SK-N-SH treated with all-trans-retinoic acid at 6 μM for 48 hours (cell line): ENCODE results near the gene CST9L.

Experiments used
- ATAC-seq: fragments of 200-7000 bp; cut with Tn5 transposase; 3 replicates; pipeline ENCODE4 v1.9.1; 2020; ENCODE audit warnings: mild to moderate bottlenecking, moderate library complexity
- ARNTL ChIP-seq: fragments of 450-650 bp; formaldehyde crosslinking; IDR thresholded peaks from 2 replicates; pipeline ENCODE4 v1.5.0; 2020; ENCODE audit warnings: low read depth, mild to moderate bottlenecking, moderate library complexity, borderline replicate concordance
- BACH2 ChIP-seq: fragments of 250-450 bp; sonication (Bioruptor Pico); IDR thresholded peaks from 2 replicates; pipeline ENCODE4 v1.9.0; 2021; ENCODE audit warnings: mild to moderate bottlenecking, borderline replicate concordance
- CREB5 ChIP-seq: fragments of 250-450 bp; sonication (Bioruptor Pico); IDR thresholded peaks from 2 replicates; pipeline ENCODE4 v1.5.1; 2020; ENCODE audit warnings: low read depth, mild to moderate bottlenecking, moderate library complexity
- CSDC2 ChIP-seq: fragments of 250-450 bp; sonication (Bioruptor Pico); IDR thresholded peaks from 2 replicates; pipeline ENCODE4 v1.5.0; 2020; ENCODE audit warnings: mild to moderate bottlenecking, moderate library complexity
- ESRRG ChIP-seq: fragments of 250-450 bp; sonication (Bioruptor Pico); IDR thresholded peaks from 2 replicates; pipeline ENCODE4 v1.6.1; 2021; ENCODE audit warnings: mild to moderate bottlenecking
- GLIS3 ChIP-seq: fragments of 250-450 bp; sonication (Bioruptor Pico); IDR thresholded peaks from 2 replicates; pipeline ENCODE4 v1.5.0; 2020; ENCODE audit warnings: mild to moderate bottlenecking, moderate library complexity
- ISL1 ChIP-seq: fragments of 250-450 bp; sonication (Bioruptor Pico); IDR thresholded peaks from 2 replicates; pipeline ENCODE4 v2.1.2; 2022; ENCODE audit warnings: mild to moderate bottlenecking, moderate library complexity
- OSR1 ChIP-seq: fragments of 250-450 bp; sonication (Bioruptor Pico); IDR thresholded peaks from 2 replicates; pipeline ENCODE4 v1.8.0; 2022; ENCODE audit warnings: moderate library complexity, mild to moderate bottlenecking, inconsistent platforms
- PPARA ChIP-seq: fragments of 250-450 bp; sonication (Bioruptor Pico); IDR thresholded peaks from 2 replicates; pipeline ENCODE4 v1.5.0; 2020; ENCODE audit warnings: mild to moderate bottlenecking, borderline replicate concordance
- RARB ChIP-seq: fragments of 250-450 bp; sonication (Bioruptor Pico); IDR thresholded peaks from 2 replicates; pipeline ENCODE4 v1.8.0; 2021; ENCODE audit warnings: mild to moderate bottlenecking, moderate library complexity
- SNAI2 ChIP-seq: fragments of 250-450 bp; sonication (Bioruptor Pico); IDR thresholded peaks from 2 replicates; pipeline ENCODE4 v1.5.0; 2020; ENCODE audit warnings: mild to moderate bottlenecking, moderate library complexity
- TCF4 ChIP-seq: fragments of 250-450 bp; sonication (Bioruptor Pico); IDR thresholded peaks from 2 replicates; pipeline ENCODE4 v1.8.0; 2021; ENCODE audit warnings: mild to moderate bottlenecking, moderate library complexity, borderline replicate concordance
- TOX ChIP-seq: fragments of 250-450 bp; sonication (Bioruptor Pico); IDR thresholded peaks from 2 replicates; pipeline ENCODE4 v1.8.0; 2021; ENCODE audit warnings: mild to moderate bottlenecking, moderate library complexity, borderline replicate concordance
- ZC3H10 ChIP-seq: fragments of 250-450 bp; sonication (Bioruptor Pico); IDR thresholded peaks from 2 replicates; pipeline ENCODE4 v1.5.1; 2021; ENCODE audit warnings: mild to moderate bottlenecking, moderate library complexity
- ZNF565 ChIP-seq: fragments of 450-650 bp; formaldehyde crosslinking; conservative IDR thresholded peaks from 2 replicates; pipeline ENCODE4 v1.5.0; 2020; ENCODE audit warnings: low read depth, mild to moderate bottlenecking, moderate library complexity
- ZNF70 ChIP-seq: fragments of 450-650 bp; formaldehyde crosslinking; IDR thresholded peaks from 2 replicates; pipeline ENCODE4 v1.5.0; 2020; ENCODE audit warnings: mild to moderate bottlenecking, moderate library complexity
- ZNF8 ChIP-seq: fragments of 450-650 bp; formaldehyde crosslinking; IDR thresholded peaks from 2 replicates; pipeline ENCODE4 v1.5.0; 2020; ENCODE audit warnings: mild to moderate bottlenecking, moderate library complexity
- TF ChIP-seq, protein P1 (sequence below): fragments of 250-450 bp; sonication (Bioruptor Pico); IDR thresholded peaks from 2 replicates; pipeline ENCODE4 v1.8.0; 2020; ENCODE audit warnings: mild to moderate bottlenecking, moderate library complexity, borderline replicate concordance
- TF ChIP-seq, protein P2 (sequence below): fragments of 250-450 bp; sonication (Bioruptor Pico); IDR thresholded peaks from 2 replicates; pipeline ENCODE4 v1.5.1; 2021; ENCODE audit warnings: mild to moderate bottlenecking, moderate library complexity
- TF ChIP-seq, protein P3 (sequence below): fragments of 250-450 bp; sonication (Bioruptor Pico); IDR thresholded peaks from 2 replicates; pipeline ENCODE4 v1.8.0; 2021; ENCODE audit warnings: low read depth, mild to moderate bottlenecking, moderate library complexity, borderline replicate concordance
- TF ChIP-seq, protein P4 (sequence below): fragments of 250-450 bp; sonication (Bioruptor Pico); IDR thresholded peaks from 2 replicates; pipeline ENCODE4 v1.5.0; 2020; ENCODE audit warnings: mild to moderate bottlenecking, moderate library complexity

CST9L gene

GRCh38 chr20:23574977-23575376 lies 6.7 kb upstream of the CST9L start:
- TF ChIP-seq ZNF8 (CRISPR knock-in tag) = no peak
- no peak for TF ChIP-seq GLIS3
- no peak for TF ChIP-seq TOX (CRISPR knock-in tag)
- no peak for TF ChIP-seq ISL1 (CRISPR knock-in tag)
- no peak for ATAC-seq

- no peak for ATAC-seq
- TF ChIP-seq ZC3H10 (CRISPR knock-in tag) (no peak), ISL1 (CRISPR knock-in tag) (no peak), GLIS3 (no peak), TCF4 (CRISPR knock-in tag) (no peak), OSR1 (CRISPR knock-in tag) (no peak), CSDC2 (CRISPR knock-in tag) (no peak), CREB5 (CRISPR knock-in tag) (no peak), ZNF8 (CRISPR knock-in tag) (no peak)
- TF ChIP-seq, protein P1, sequence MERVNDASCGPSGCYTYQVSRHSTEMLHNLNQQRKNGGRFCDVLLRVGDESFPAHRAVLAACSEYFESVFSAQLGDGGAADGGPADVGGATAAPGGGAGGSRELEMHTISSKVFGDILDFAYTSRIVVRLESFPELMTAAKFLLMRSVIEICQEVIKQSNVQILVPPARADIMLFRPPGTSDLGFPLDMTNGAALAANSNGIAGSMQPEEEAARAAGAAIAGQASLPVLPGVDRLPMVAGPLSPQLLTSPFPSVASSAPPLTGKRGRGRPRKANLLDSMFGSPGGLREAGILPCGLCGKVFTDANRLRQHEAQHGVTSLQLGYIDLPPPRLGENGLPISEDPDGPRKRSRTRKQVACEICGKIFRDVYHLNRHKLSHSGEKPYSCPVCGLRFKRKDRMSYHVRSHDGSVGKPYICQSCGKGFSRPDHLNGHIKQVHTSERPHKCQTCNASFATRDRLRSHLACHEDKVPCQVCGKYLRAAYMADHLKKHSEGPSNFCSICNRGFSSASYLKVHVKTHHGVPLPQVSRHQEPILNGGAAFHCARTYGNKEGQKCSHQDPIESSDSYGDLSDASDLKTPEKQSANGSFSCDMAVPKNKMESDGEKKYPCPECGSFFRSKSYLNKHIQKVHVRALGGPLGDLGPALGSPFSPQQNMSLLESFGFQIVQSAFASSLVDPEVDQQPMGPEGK = no peak
- TF ChIP-seq, protein P2, sequence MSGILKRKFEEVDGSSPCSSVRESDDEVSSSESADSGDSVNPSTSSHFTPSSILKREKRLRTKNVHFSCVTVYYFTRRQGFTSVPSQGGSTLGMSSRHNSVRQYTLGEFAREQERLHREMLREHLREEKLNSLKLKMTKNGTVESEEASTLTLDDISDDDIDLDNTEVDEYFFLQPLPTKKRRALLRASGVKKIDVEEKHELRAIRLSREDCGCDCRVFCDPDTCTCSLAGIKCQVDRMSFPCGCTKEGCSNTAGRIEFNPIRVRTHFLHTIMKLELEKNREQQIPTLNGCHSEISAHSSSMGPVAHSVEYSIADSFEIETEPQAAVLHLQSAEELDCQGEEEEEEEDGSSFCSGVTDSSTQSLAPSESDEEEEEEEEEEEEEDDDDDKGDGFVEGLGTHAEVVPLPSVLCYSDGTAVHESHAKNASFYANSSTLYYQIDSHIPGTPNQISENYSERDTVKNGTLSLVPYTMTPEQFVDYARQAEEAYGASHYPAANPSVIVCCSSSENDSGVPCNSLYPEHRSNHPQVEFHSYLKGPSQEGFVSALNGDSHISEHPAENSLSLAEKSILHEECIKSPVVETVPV = no peak
These were observed 2.0 kb upstream of the CST9L start for GRCh38 chr20:23570178-23570760.

- no peak for ATAC-seq
These were observed 1.3 kb upstream of the CST9L start for GRCh38 chr20:23569570-23569969.

More at GRCh38 chr20:23569570-23569969, 1.3 kb upstream of the CST9L start:
- no peak for TF ChIP-seq RARB
- TF ChIP-seq GLIS3 = no peak
- no peak for TF ChIP-seq ISL1 (CRISPR knock-in tag)
- TF ChIP-seq ZNF70 (CRISPR knock-in tag) = no peak
- no peak for TF ChIP-seq ARNTL (CRISPR knock-in tag)
- TF ChIP-seq BACH2 (CRISPR knock-in tag) = no peak
- TF ChIP-seq, protein P1 = no peak
- TF ChIP-seq TOX (CRISPR knock-in tag) = no peak
- TF ChIP-seq, protein P3, sequence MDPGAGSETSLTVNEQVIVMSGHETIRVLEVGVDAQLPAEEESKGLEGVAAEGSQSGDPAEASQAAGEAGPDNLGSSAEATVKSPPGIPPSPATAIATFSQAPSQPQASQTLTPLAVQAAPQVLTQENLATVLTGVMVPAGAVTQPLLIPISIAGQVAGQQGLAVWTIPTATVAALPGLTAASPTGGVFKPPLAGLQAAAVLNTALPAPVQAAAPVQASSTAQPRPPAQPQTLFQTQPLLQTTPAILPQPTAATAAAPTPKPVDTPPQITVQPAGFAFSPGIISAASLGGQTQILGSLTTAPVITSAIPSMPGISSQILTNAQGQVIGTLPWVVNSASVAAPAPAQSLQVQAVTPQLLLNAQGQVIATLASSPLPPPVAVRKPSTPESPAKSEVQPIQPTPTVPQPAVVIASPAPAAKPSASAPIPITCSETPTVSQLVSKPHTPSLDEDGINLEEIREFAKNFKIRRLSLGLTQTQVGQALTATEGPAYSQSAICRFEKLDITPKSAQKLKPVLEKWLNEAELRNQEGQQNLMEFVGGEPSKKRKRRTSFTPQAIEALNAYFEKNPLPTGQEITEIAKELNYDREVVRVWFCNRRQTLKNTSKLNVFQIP (CRISPR knock-in tag) = no peak
- no peak for TF ChIP-seq ZNF8 (CRISPR knock-in tag)
- no peak for TF ChIP-seq TCF4 (CRISPR knock-in tag)
- TF ChIP-seq CSDC2 (CRISPR knock-in tag) = no peak
- TF ChIP-seq SNAI2 (CRISPR knock-in tag) = no peak
- TF ChIP-seq, protein P4, sequence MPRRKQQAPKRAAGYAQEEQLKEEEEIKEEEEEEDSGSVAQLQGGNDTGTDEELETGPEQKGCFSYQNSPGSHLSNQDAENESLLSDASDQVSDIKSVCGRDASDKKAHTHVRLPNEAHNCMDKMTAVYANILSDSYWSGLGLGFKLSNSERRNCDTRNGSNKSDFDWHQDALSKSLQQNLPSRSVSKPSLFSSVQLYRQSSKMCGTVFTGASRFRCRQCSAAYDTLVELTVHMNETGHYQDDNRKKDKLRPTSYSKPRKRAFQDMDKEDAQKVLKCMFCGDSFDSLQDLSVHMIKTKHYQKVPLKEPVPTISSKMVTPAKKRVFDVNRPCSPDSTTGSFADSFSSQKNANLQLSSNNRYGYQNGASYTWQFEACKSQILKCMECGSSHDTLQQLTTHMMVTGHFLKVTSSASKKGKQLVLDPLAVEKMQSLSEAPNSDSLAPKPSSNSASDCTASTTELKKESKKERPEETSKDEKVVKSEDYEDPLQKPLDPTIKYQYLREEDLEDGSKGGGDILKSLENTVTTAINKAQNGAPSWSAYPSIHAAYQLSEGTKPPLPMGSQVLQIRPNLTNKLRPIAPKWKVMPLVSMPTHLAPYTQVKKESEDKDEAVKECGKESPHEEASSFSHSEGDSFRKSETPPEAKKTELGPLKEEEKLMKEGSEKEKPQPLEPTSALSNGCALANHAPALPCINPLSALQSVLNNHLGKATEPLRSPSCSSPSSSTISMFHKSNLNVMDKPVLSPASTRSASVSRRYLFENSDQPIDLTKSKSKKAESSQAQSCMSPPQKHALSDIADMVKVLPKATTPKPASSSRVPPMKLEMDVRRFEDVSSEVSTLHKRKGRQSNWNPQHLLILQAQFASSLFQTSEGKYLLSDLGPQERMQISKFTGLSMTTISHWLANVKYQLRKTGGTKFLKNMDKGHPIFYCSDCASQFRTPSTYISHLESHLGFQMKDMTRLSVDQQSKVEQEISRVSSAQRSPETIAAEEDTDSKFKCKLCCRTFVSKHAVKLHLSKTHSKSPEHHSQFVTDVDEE = no peak
- TF ChIP-seq CREB5 (CRISPR knock-in tag) = no peak
- TF ChIP-seq, protein P2 = no peak
- TF ChIP-seq PPARA (CRISPR knock-in tag) = no peak
- TF ChIP-seq ESRRG (CRISPR knock-in tag) = no peak
- TF ChIP-seq ZNF565 (CRISPR knock-in tag) = no peak
- TF ChIP-seq OSR1 (CRISPR knock-in tag) = no peak
